SK-MEL-5 (cell line): ENCODE data around the gene WNT3. TPM values are rescaled to one million over a fixed set of nuclear protein-coding genes. Genes with fewer than 3 reads are reported as not detected.
"Not testable (repeated sequence)": the region's sequence is repeated elsewhere in the genome, so short reads cannot be mapped to it uniquely, and the experiment has no call there.

Source experiments
- DNase-seq: peaks from one replicate; pipeline ENCODE4 v3.0.0-alpha.2; 2016; ENCODE audit warnings: low read depth, low spot score
- in situ Hi-C: cut with HindIII; loops from 2 replicates; pipeline ENCODE4 v1.10.0; 2016; ENCODE audit warnings: low sequenced_read_pairs, high pct_unique_total_duplicates, low pct_unique_long_range_greater_than_20kb
- total RNA-seq: library from RNA; depleted of rRNA; stranded (reverse); fragments of >200 nt; shearing (Covaris generic); gene quantifications from 2 replicates; pipeline ENCODE4 v1.2.3, GENCODE V29; 2014

Gene WNT3
- total RNA-seq, 1 experiment from 2014 or later: 0.77 TPM

GRCh38 chr17:46774108-46774737 is 44.3 kb downstream of the WNT3 start:
- in situ Hi-C loops: no loop called here
- no peak for DNase-seq

- in situ Hi-C loops: no loop called here
Observed at GRCh38 chr17:46773676-46774075, 44.8 kb downstream of the WNT3 start.

GRCh38 chr17:46773221-46773605 is 45.3 kb downstream of the WNT3 start:
- no peak for DNase-seq
- in situ Hi-C loops: no loop called here

More at GRCh38 chr17:46773676-46774075, 44.8 kb downstream of the WNT3 start:
- no peak for DNase-seq

- in situ Hi-C loops: no loop called here
- no peak for DNase-seq
Observed at GRCh38 chr17:46772475-46773220, 45.8 kb downstream of the WNT3 start.

- no peak for DNase-seq
- in situ Hi-C loops: no loop called here
Observed at GRCh38 chr17:46771561-46772474, 46.7 kb downstream of the WNT3 start.

GRCh38 chr17:46770818-46771560 is 47.5 kb downstream of the WNT3 start:
- in situ Hi-C loops: no loop called here
- peak; percentile 33 for DNase-seq

- DNase-seq: no peak
- in situ Hi-C loops: no loop called here
Observed at GRCh38 chr17:46770439-46770817, 48.1 kb downstream of the WNT3 start.

GRCh38 chr17:46769531-46770438 is 48.7 kb downstream of the WNT3 start:
- DNase-seq: no peak
- in situ Hi-C loops: no loop called here

- in situ Hi-C loops, DNase-seq: not testable (repeated sequence)
Observed at GRCh38 chr17:46768896-46769295, 49.6 kb downstream of the WNT3 start.

GRCh38 chr17:46768540-46768870 is 50.0 kb downstream of the WNT3 start:
- in situ Hi-C loops: no loop called here
- no peak for DNase-seq

- no peak for DNase-seq
- in situ Hi-C loops: no loop called here
Observed at GRCh38 chr17:46766493-46767491, 51.7 kb downstream of the WNT3 start.

- in situ Hi-C loops: no loop called here
- DNase-seq: no peak
Observed at GRCh38 chr17:46765453-46765852, 53.0 kb downstream of the WNT3 start.

GRCh38 chr17:46764709-46765401 is 53.6 kb downstream of the WNT3 start:
- DNase-seq: no peak
- in situ Hi-C loops: no loop called here

- no peak for DNase-seq
Observed at GRCh38 chr17:46764000-46764708, 54.3 kb downstream of the WNT3 start.

GRCh38 chr17:46763416-46763815 is 55.1 kb downstream of the WNT3 start:
- in situ Hi-C loops: no loop called here
- no peak for DNase-seq

More at GRCh38 chr17:46764000-46764708, 54.3 kb downstream of the WNT3 start:
- in situ Hi-C loops: no loop called here
